MM.1S (cell line): ENCODE measurements around the gene KLK2.
A peak's percentile ranks its signal among the peaks of the same experiment; 100 is the strongest.

Experiments
- DNase-seq: peaks from one replicate; pipeline ENCODE4 v3.0.0-alpha.2; 2015
- H2AFZ ChIP-seq: fragments of 300-600 bp; sonication (generic); 2 replicates; pipeline ENCODE4 v1.6.0; 2016; ENCODE audit warnings: antibody characterized with exemption, low read length
- H3F3A ChIP-seq: fragments of 300-600 bp; sonication (generic); 2 replicates; pipeline ENCODE4 v1.6.1; 2016; ENCODE audit warnings: mild to moderate bottlenecking, antibody characterized with exemption, low read length, moderate library complexity, mixed read lengths; ENCODE audit not compliant: insufficient read depth
- H3K27ac ChIP-seq: fragments of 300-600 bp; sonication (generic); 2 replicates; pipeline ENCODE4 v1.5.1; 2016; ENCODE audit warnings: mild to moderate bottlenecking, low read length
- H3K27me3 ChIP-seq: fragments of 300-600 bp; sonication (generic); replicated peaks from 2 replicates; pipeline ENCODE4 v1.6.0; 2016; ENCODE audit warnings: low read length; ENCODE audit not compliant: insufficient read depth
- H3K36me3 ChIP-seq: fragments of 300-600 bp; sonication (generic); replicated peaks from 2 replicates; pipeline ENCODE4 v1.6.1; 2016; ENCODE audit warnings: mild to moderate bottlenecking, low read length, mixed read lengths; ENCODE audit not compliant: insufficient read depth
- H3K4me1 ChIP-seq: fragments of 300-600 bp; sonication (generic); 2 replicates; pipeline ENCODE4 v1.6.1; 2016; ENCODE audit warnings: low read length, mixed read lengths
- H3K4me2 ChIP-seq: fragments of 300-600 bp; sonication (generic); 2 replicates; pipeline ENCODE4 v1.6.0; 2016; ENCODE audit warnings: low read depth, low read length
- H3K4me3 ChIP-seq: fragments of 300-600 bp; sonication (generic); 2 replicates; pipeline ENCODE4 v1.5.1; 2016; ENCODE audit warnings: low read length, mixed read lengths
- H3K79me2 ChIP-seq: fragments of 300-600 bp; sonication (generic); 2 replicates; pipeline ENCODE4 v1.6.1; 2016; ENCODE audit warnings: mixed run types, low read length, mixed read lengths
- H3K9ac ChIP-seq: fragments of 300-600 bp; sonication (generic); 2 replicates; pipeline ENCODE4 v1.6.1; 2016; ENCODE audit warnings: low read length, mixed read lengths
- H3K9me2 ChIP-seq: fragments of 300-600 bp; sonication (generic); replicated peaks from 2 replicates; pipeline ENCODE4 v1.6.1; 2016; ENCODE audit warnings: mild to moderate bottlenecking, low read length, mixed read lengths; ENCODE audit not compliant: insufficient read depth
- H3K9me3 ChIP-seq: fragments of 300-600 bp; sonication (generic); replicated peaks from 2 replicates; pipeline ENCODE4 v1.6.1; 2016; ENCODE audit warnings: mild to moderate bottlenecking, low read length, mixed read lengths; ENCODE audit not compliant: insufficient read depth
- H4K20me1 ChIP-seq: fragments of 300-600 bp; sonication (generic); 2 replicates; pipeline ENCODE4 v1.6.1; 2016; ENCODE audit warnings: mild to moderate bottlenecking, low read length, moderate library complexity, mixed read lengths; ENCODE audit not compliant: insufficient read depth
- EZH2 ChIP-seq: fragments of 300-600 bp; sonication (generic); optimal IDR thresholded peaks from 2 replicates; pipeline ENCODE3; 2017; ENCODE audit warnings: low read depth, mild to moderate bottlenecking, antibody characterized with exemption, low read length, mixed read lengths
- EZH2phosphoT487 ChIP-seq: fragments of 300-600 bp; sonication (generic); IDR thresholded peaks from 2 replicates; pipeline ENCODE4 v1.6.1; 2018; ENCODE audit warnings: antibody characterized with exemption, low read length
- TF ChIP-seq, protein P1 (sequence below): fragments of 300-600 bp; sonication (generic); IDR thresholded peaks from 2 replicates; pipeline ENCODE4 v1.5.1; 2016; ENCODE audit warnings: antibody characterized with exemption, low read length, mixed read lengths

KLK2 gene

DNA sequence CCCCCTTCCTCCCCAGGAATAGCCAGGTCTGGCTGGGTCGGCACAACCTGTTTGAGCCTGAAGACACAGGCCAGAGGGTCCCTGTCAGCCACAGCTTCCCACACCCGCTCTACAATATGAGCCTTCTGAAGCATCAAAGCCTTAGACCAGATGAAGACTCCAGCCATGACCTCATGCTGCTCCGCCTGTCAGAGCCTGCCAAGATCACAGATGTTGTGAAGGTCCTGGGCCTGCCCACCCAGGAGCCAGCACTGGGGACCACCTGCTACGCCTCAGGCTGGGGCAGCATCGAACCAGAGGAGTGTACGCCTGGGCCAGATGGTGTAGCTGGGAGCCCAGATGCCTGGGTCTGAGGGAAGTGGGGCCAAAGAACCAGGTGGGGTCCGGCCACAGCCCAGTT lies 3.2 kb downstream of the KLK2 start:
- H3K4me2 ChIP-seq = peak overlapping the region; percentile 74; the same call in 1 of the 2 replicates
- no peak overlapping the region for H3K27ac ChIP-seq
- TF ChIP-seq EZH2 = no peak
- TF ChIP-seq EZH2phosphoT487 = no peak
- TF ChIP-seq, protein P1, sequence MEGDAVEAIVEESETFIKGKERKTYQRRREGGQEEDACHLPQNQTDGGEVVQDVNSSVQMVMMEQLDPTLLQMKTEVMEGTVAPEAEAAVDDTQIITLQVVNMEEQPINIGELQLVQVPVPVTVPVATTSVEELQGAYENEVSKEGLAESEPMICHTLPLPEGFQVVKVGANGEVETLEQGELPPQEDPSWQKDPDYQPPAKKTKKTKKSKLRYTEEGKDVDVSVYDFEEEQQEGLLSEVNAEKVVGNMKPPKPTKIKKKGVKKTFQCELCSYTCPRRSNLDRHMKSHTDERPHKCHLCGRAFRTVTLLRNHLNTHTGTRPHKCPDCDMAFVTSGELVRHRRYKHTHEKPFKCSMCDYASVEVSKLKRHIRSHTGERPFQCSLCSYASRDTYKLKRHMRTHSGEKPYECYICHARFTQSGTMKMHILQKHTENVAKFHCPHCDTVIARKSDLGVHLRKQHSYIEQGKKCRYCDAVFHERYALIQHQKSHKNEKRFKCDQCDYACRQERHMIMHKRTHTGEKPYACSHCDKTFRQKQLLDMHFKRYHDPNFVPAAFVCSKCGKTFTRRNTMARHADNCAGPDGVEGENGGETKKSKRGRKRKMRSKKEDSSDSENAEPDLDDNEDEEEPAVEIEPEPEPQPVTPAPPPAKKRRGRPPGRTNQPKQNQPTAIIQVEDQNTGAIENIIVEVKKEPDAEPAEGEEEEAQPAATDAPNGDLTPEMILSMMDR = no peak
- H3K4me3 ChIP-seq = peak overlapping the region; percentile 52
- H3K9ac ChIP-seq = no peak overlapping the region
- H2AFZ ChIP-seq = peak overlapping the region; percentile 79
- H3K4me1 ChIP-seq = peaks cover 6% of the 10 kb centered on the region; the same call in 1 of the 2 replicates
- H4K20me1 ChIP-seq = no peaks in the 10 kb centered on the region
- H3K36me3 ChIP-seq = no peaks in the 10 kb centered on the region
- H3F3A ChIP-seq = no peaks in the 10 kb centered on the region
- peaks cover 50% of the 10 kb centered on the region for H3K27me3 ChIP-seq
- no peak for DNase-seq
- H3K9me2 ChIP-seq = no peaks in the 10 kb centered on the region
- no peaks in the 10 kb centered on the region for H3K9me3 ChIP-seq
- no peaks in the 10 kb centered on the region for H3K79me2 ChIP-seq

DNA sequence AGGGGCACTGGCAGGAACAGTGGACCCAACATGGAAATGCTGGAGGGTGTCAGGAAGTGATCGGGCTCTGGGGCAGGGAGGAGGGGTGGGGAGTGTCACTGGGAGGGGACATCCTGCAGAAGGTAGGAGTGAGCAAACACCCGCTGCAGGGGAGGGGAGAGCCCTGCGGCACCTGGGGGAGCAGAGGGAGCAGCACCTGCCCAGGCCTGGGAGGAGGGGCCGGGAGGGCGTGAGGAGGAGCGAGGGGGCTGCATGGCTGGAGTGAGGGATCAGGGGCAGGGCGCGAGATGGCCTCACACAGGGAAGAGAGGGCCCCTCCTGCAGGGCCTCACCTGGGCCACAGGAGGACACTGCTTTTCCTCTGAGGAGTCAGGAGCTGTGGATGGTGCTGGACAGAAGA lies 4.1 kb downstream of the KLK2 start:
- no peaks in the 10 kb centered on the region for H3F3A ChIP-seq
- no peak for DNase-seq
- no peak for TF ChIP-seq EZH2
- no peak for TF ChIP-seq EZH2phosphoT487
- TF ChIP-seq, protein P1 = no peak
- H3K4me3 ChIP-seq = no peak overlapping the region
- H3K9me3 ChIP-seq = no peaks in the 10 kb centered on the region
- H3K79me2 ChIP-seq = no peaks in the 10 kb centered on the region
- no peak overlapping the region for H3K27ac ChIP-seq
- peaks cover 6% of the 10 kb centered on the region; the same call in 1 of the 2 replicates for H3K4me1 ChIP-seq
- no peaks in the 10 kb centered on the region for H3K9me2 ChIP-seq
- no peaks in the 10 kb centered on the region for H4K20me1 ChIP-seq
- H3K4me2 ChIP-seq = no peak overlapping the region
- H2AFZ ChIP-seq = no peak overlapping the region
- H3K9ac ChIP-seq = no peak overlapping the region
- H3K36me3 ChIP-seq = no peaks in the 10 kb centered on the region
- peaks cover 50% of the 10 kb centered on the region for H3K27me3 ChIP-seq

DNA sequence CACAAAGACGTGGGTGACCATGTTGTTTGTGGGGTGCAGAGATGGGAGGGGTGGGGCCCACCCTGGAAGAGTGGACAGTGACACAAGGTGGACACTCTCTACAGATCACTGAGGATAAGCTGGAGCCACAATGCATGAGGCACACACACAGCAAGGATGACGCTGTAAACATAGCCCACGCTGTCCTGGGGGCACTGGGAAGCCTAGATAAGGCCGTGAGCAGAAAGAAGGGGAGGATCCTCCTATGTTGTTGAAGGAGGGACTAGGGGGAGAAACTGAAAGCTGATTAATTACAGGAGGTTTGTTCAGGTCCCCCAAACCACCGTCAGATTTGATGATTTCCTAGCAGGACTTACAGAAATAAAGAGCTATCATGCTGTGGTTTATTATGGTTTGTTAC lies 5.6 kb downstream of the KLK2 start:
- TF ChIP-seq, protein P1 = no peak
- no peak for TF ChIP-seq EZH2
- no peak for TF ChIP-seq EZH2phosphoT487
- H2AFZ ChIP-seq = no peak overlapping the region
- no peaks in the 10 kb centered on the region for H3K36me3 ChIP-seq
- no peaks in the 10 kb centered on the region for H3K9me3 ChIP-seq
- H3F3A ChIP-seq = no peaks in the 10 kb centered on the region
- H3K4me3 ChIP-seq = no peak overlapping the region
- peaks cover 50% of the 10 kb centered on the region for H3K27me3 ChIP-seq
- no peak overlapping the region for H3K4me2 ChIP-seq
- DNase-seq = no peak
- no peaks in the 10 kb centered on the region for H4K20me1 ChIP-seq
- H3K27ac ChIP-seq = no peak overlapping the region
- no peak overlapping the region for H3K9ac ChIP-seq
- peaks cover 6% of the 10 kb centered on the region; the same call in 1 of the 2 replicates for H3K4me1 ChIP-seq
- no peaks in the 10 kb centered on the region for H3K79me2 ChIP-seq
- no peaks in the 10 kb centered on the region for H3K9me2 ChIP-seq
